Astrocyte (in vitro differentiated cells and primary cell): ENCODE data around the gene CERS6. TPM values are rescaled to one million over a fixed set of nuclear protein-coding genes. Genes with fewer than 3 reads are reported as not detected.

Experiments used
- DNase-seq: peaks from one replicate; pipeline ENCODE4 v3.0.0-alpha.2; 2010; ENCODE audit warnings: low read depth
- FAIRE-seq: peaks from 2 replicates; lab custom pipeline; 2011; peaks lifted over from hg19 to GRCh38; lab: Jason Lieb, UNC
- H2AFZ ChIP-seq: 2 replicates; pipeline ENCODE4 v1.6.0; 2012; ENCODE audit warnings: low read depth, low read length, inconsistent platforms
- H3K27ac ChIP-seq: 2 replicates; pipeline ENCODE4 v1.5.1; 2011; ENCODE audit warnings: low read depth, low read length, inconsistent platforms
- H3K27me3 ChIP-seq: 2 replicates; pipeline ENCODE4 v1.6.0; 2011; ENCODE audit warnings: low read length, inconsistent platforms; ENCODE audit not compliant: insufficient read depth
- H3K36me3 ChIP-seq: 2 replicates; pipeline ENCODE4 v1.5.1; 2011; ENCODE audit warnings: low read length, inconsistent platforms; ENCODE audit not compliant: insufficient read depth
- H3K4me1 ChIP-seq: 2 replicates; pipeline ENCODE4 v1.5.1; 2011; ENCODE audit warnings: low read length, inconsistent platforms; ENCODE audit not compliant: insufficient read depth
- H3K4me2 ChIP-seq: 2 replicates; pipeline ENCODE4 v1.6.0; 2012; ENCODE audit warnings: low read length, inconsistent platforms
- H3K4me3 ChIP-seq: 2 replicates; pipeline ENCODE4 v1.5.1; 2011; ENCODE audit warnings: low read depth, mild to moderate bottlenecking, low read length, inconsistent platforms; ENCODE audit not compliant: insufficient read depth
- H3K79me2 ChIP-seq: 2 replicates; pipeline ENCODE4 v1.6.0; 2012; ENCODE audit warnings: mild to moderate bottlenecking, low read length, inconsistent platforms; ENCODE audit not compliant: insufficient read depth
- H3K9ac ChIP-seq: 2 replicates; pipeline ENCODE4 v1.6.0; 2012; ENCODE audit warnings: mild to moderate bottlenecking, low read length, inconsistent platforms
- H3K9me3 ChIP-seq: 2 replicates; pipeline ENCODE4 v1.5.1; 2012; ENCODE audit warnings: low read depth, mild to moderate bottlenecking, low read length, inconsistent platforms; ENCODE audit not compliant: insufficient read depth
- H4K20me1 ChIP-seq: 2 replicates; pipeline ENCODE4 v1.6.0; 2012; ENCODE audit warnings: low read length, inconsistent platforms; ENCODE audit not compliant: insufficient read depth
- H3K27ac Mint-ChIP-seq: one replicate; pipeline ENCODE4 v1.8.0; 2021; ENCODE audit warnings: mild to moderate bottlenecking, mixed read lengths; ENCODE audit not compliant: unreplicated experiment
- H3K27me3 Mint-ChIP-seq: one replicate; pipeline ENCODE4 v1.8.0; 2021; ENCODE audit warnings: low read depth, mixed read lengths; ENCODE audit not compliant: unreplicated experiment
- H3K36me3 Mint-ChIP-seq: one replicate; pipeline ENCODE4 v1.8.0; 2021; ENCODE audit warnings: low read depth, mixed read lengths; ENCODE audit not compliant: unreplicated experiment
- H3K4me1 Mint-ChIP-seq: one replicate; pipeline ENCODE4 v1.8.0; 2021; ENCODE audit warnings: low read depth, mixed read lengths; ENCODE audit not compliant: unreplicated experiment
- H3K4me3 Mint-ChIP-seq: one replicate; pipeline ENCODE4 v1.8.0; 2021; ENCODE audit warnings: mild to moderate bottlenecking, moderate library complexity, mixed read lengths; ENCODE audit not compliant: unreplicated experiment
- H3K9me3 Mint-ChIP-seq: one replicate; pipeline ENCODE4 v1.8.0; 2021; ENCODE audit warnings: mild to moderate bottlenecking, mixed read lengths; ENCODE audit not compliant: unreplicated experiment
- EZH2 ChIP-seq: IDR thresholded peaks from 2 replicates; pipeline ENCODE4 v1.6.1; 2012; ENCODE audit warnings: mild to moderate bottlenecking, low read length, inconsistent platforms; ENCODE audit not compliant: insufficient read depth
- total RNA-seq: library from RNA; stranded (reverse); gene quantifications from 2 replicates; pipeline ENCODE4 v1.2.1, GENCODE V29; 2021
- TF ChIP-seq, protein P1 (sequence below): IDR thresholded peaks from 2 replicates; pipeline ENCODE4 v1.5.1; 2011; ENCODE audit warnings: low read depth, mild to moderate bottlenecking, inconsistent platforms, low read length, moderate library complexity; ENCODE audit not compliant: insufficient read depth

Gene CERS6
- total RNA-seq, 1 donor from 2014 or later, result 23.4 TPM

DNA sequence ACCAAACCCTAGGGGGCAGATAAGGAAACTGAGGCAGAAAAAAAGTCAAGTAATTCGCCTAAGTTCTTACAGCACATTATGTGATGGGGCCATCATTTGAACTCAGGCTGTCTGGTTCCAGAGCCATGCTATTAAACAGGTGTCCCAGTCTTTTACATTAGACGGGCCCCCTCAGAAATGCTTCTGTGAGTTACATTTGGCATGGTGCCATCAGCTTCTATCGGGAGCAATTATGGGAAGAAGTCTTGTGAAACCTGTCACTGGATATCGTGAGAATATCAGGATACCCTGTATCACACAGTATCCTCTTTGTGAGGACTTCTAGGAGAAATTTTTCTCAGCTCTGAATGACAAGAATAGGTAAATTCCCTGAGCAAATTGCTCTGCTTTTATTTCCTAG, 202.6 kb downstream of the CERS6 start:
- H3K9ac ChIP-seq, result no peak overlapping the region
- Mint-ChIP-seq H3K36me3 (peaks cover 1% of the 10 kb centered on the region), H3K4me1 (no peaks in the 10 kb centered on the region), H3K9me3 (no peaks in the 10 kb centered on the region), H3K27ac (no peak overlapping the region), H3K4me3 (no peak overlapping the region), H3K27me3 (no peaks in the 10 kb centered on the region)
- no peaks in the 10 kb centered on the region for H3K9me3 ChIP-seq
- no peak for TF ChIP-seq EZH2
- TF ChIP-seq, protein P1, sequence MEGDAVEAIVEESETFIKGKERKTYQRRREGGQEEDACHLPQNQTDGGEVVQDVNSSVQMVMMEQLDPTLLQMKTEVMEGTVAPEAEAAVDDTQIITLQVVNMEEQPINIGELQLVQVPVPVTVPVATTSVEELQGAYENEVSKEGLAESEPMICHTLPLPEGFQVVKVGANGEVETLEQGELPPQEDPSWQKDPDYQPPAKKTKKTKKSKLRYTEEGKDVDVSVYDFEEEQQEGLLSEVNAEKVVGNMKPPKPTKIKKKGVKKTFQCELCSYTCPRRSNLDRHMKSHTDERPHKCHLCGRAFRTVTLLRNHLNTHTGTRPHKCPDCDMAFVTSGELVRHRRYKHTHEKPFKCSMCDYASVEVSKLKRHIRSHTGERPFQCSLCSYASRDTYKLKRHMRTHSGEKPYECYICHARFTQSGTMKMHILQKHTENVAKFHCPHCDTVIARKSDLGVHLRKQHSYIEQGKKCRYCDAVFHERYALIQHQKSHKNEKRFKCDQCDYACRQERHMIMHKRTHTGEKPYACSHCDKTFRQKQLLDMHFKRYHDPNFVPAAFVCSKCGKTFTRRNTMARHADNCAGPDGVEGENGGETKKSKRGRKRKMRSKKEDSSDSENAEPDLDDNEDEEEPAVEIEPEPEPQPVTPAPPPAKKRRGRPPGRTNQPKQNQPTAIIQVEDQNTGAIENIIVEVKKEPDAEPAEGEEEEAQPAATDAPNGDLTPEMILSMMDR, result no peak
- H3K79me2 ChIP-seq, result no peaks in the 10 kb centered on the region
- no peak overlapping the region for H3K4me3 ChIP-seq
- H3K36me3 ChIP-seq, result no peaks in the 10 kb centered on the region
- H3K4me2 ChIP-seq, result no peak overlapping the region
- no peaks in the 10 kb centered on the region for H3K4me1 ChIP-seq
- no peaks in the 10 kb centered on the region for H4K20me1 ChIP-seq
- FAIRE-seq (no peak), DNase-seq (no peak)
- no peaks in the 10 kb centered on the region for H3K27me3 ChIP-seq
- H2AFZ ChIP-seq, result no peak overlapping the region
- H3K27ac ChIP-seq, result no peak overlapping the region

DNA sequence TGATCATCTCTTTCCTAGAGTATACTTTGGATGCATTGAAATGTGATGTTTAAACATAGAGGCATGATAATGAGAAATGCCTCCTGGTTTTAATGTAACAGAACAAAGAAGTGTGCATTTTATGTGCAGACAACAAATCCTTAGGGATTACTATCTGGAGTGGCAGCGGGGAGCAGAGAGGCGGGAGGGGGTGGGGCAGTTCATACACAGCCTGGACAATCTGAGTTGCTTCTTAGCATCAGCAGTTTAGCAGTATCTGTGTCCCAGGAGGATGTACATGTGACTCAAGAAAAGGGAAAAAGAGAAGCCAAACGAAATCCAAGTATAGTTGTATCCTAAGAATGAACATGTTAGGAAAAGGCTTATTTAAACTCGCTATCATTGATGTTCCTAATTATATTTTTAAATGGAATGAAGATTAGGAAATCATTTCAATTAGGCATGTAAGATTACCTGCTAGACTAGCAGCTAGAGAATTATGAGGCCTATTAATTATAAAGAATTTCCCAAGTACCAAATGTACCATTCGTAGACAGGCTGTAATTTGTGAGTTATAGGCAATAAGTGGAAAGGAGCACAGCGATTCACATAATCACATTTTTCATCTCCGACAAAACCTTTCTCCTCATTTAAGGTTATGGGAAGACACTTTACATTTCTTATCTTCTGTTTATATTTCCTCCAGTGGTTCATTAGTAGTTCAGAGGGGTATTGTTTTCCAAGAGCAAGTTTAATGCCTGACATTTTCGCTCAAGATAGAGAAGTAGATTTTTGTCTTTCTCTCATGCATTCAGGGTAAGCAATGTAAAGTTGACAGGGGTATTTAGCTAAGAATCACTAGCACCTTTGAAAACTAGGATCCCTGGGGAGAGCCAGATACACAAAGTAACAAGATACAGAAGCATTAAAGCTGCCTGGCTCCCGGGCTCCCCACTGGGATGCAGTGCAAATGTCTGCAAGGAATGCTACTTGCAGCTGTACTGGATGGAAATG, 205.1 kb downstream of the CERS6 start:
- TF ChIP-seq EZH2, result no peak
- TF ChIP-seq, protein P1, result no peak
- FAIRE-seq (no peak), DNase-seq (no peak)
- H3K4me2 ChIP-seq, result no peak overlapping the region
- H3K4me3 ChIP-seq, result no peak overlapping the region
- Mint-ChIP-seq H3K27me3 (no peaks in the 10 kb centered on the region), H3K4me3 (no peak overlapping the region), H3K9me3 (no peaks in the 10 kb centered on the region), H3K27ac (no peak overlapping the region), H3K36me3 (peaks cover 1% of the 10 kb centered on the region), H3K4me1 (peaks cover 5% of the 10 kb centered on the region)
- H3K4me1 ChIP-seq, result no peaks in the 10 kb centered on the region
- no peaks in the 10 kb centered on the region for H4K20me1 ChIP-seq
- H3K27me3 ChIP-seq, result no peaks in the 10 kb centered on the region
- no peak overlapping the region for H2AFZ ChIP-seq
- no peaks in the 10 kb centered on the region for H3K36me3 ChIP-seq
- no peaks in the 10 kb centered on the region for H3K79me2 ChIP-seq
- no peak overlapping the region for H3K9ac ChIP-seq
- no peak overlapping the region for H3K27ac ChIP-seq
- no peaks in the 10 kb centered on the region for H3K9me3 ChIP-seq

DNA sequence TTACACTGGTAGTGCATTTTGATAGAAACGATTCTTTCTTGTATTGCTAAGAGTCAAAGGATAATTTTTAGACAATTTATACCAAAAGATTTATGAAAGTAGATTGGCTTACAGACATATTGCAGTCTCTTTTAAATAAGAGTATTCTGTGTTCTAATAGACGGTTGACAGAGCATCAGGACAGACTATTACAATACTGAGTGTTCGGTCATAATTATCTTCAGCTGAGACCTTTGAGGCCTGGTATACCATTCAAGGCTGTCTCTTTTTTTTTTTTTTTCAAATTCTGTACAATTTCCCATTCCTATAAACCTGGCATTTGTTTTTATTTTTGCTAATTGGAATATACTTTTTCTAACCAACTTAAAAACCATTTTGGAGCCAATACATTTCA, 205.8 kb downstream of the CERS6 start:
- Histone ChIP-seq H3K27ac (no peak overlapping the region), H3K4me3 (no peak overlapping the region), H2AFZ (no peak overlapping the region), H3K9ac (no peak overlapping the region), H3K9me3 (no peaks in the 10 kb centered on the region), H4K20me1 (no peaks in the 10 kb centered on the region), H3K4me1 (no peaks in the 10 kb centered on the region), H3K79me2 (no peaks in the 10 kb centered on the region), H3K4me2 (no peak overlapping the region), H3K27me3 (no peaks in the 10 kb centered on the region), H3K36me3 (no peaks in the 10 kb centered on the region)
- Mint-ChIP-seq H3K27me3 (no peaks in the 10 kb centered on the region), H3K27ac (no peak overlapping the region), H3K4me3 (no peak overlapping the region), H3K36me3 (no peaks in the 10 kb centered on the region), H3K4me1 (peaks cover 5% of the 10 kb centered on the region), H3K9me3 (no peaks in the 10 kb centered on the region)
- no peak for FAIRE-seq
- no peak for TF ChIP-seq EZH2
- TF ChIP-seq, protein P1, result no peak
- no peak for DNase-seq
